ENCODE data around the gene PCDHGB5. TPM values are rescaled to one million over a fixed set of nuclear protein-coding genes. Genes with fewer than 3 reads are reported as not detected.
"Not testable (repeated sequence)": the region's sequence is repeated elsewhere in the genome, so short reads cannot be mapped to it uniquely, and the experiment has no call there.

PCDHGB5 gene
- total RNA-seq, 1 experiment from 2014 or later, result 12.4 TPM

- Mint-ChIP-seq H3K27me3 (ENCODE audit: unreplicated experiment) (no peaks in the 10 kb centered on the region), H3K9me3 (ENCODE audit: low read depth, unreplicated experiment) (peaks cover 28% of the 10 kb centered on the region), H3K36me3 (ENCODE audit: insufficient read depth, unreplicated experiment) (peaks cover 26% of the 10 kb centered on the region), H3K4me3 (ENCODE audit: low read depth, unreplicated experiment) (no peak within 1 kb of the TSS), H3K27ac (ENCODE audit: unreplicated experiment) (no peak within 1 kb of the TSS), H3K4me1 (ENCODE audit: low read depth, unreplicated experiment) (no peaks in the 10 kb centered on the region)
- no peak for TF ChIP-seq CTCF (IDR thresholded peaks at IDR 0.05; ENCODE audit: unreplicated experiment)
- DNase-seq, result no peak
- intact Hi-C loops (cut with micrococcal nuclease; ENCODE audit: unreplicated experiment), result no loop called here
- BruUV-seq (replicated peaks), result no TSS peak
- CTCF ChIA-PET, result interaction anchor here (0.6 kb wide), 2 partner anchors 13 to 84 kb away, joined by 3 read pairs; partner anchors contain the start of gene PCDHGB7
Measured at GRCh38 chr5:141430332-141431113, 32.8 kb downstream of the PCDHGB5 start, which contains the start of gene PCDHGA12. Gene PCDHGA12, plus strand, starts transcription at chr5:141430507. Its CDS starts 253 bp downstream, at chr5:141430760.

DNA sequence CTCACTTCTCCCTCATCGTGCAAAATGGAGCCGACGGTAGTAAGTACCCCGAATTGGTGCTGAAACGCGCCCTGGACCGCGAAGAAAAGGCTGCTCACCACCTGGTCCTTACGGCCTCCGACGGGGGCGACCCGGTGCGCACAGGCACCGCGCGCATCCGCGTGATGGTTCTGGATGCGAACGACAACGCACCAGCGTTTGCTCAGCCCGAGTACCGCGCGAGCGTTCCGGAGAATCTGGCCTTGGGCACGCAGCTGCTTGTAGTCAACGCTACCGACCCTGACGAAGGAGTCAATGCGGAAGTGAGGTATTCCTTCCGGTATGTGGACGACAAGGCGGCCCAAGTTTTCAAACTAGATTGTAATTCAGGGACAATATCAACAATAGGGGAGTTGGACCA, 33.5 kb downstream of the PCDHGB5 start:
- Mint-ChIP-seq H3K27ac (ENCODE audit: unreplicated experiment) (no peak overlapping the region), H3K4me3 (ENCODE audit: low read depth, unreplicated experiment) (no peak overlapping the region)
- CTCF ChIA-PET, result no interaction called here

DNA sequence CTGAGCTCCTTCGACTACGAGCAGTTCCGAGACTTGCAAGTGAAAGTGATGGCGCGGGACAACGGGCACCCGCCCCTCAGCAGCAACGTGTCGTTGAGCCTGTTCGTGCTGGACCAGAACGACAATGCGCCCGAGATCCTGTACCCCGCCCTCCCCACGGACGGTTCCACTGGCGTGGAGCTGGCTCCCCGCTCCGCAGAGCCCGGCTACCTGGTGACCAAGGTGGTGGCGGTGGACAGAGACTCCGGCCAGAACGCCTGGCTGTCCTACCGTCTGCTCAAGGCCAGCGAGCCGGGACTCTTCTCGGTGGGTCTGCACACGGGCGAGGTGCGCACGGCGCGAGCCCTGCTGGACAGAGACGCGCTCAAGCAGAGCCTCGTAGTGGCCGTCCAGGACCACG, 34.6 kb downstream of the PCDHGB5 start:
- H3K27ac Mint-ChIP-seq (ENCODE audit: unreplicated experiment); H3K4me1 Mint-ChIP-seq (ENCODE audit: low read depth, unreplicated experiment); BruUV-seq (replicated peaks); H3K27me3 Mint-ChIP-seq (ENCODE audit: unreplicated experiment); H3K4me3 Mint-ChIP-seq (ENCODE audit: low read depth, unreplicated experiment); intact Hi-C loops (cut with micrococcal nuclease; ENCODE audit: unreplicated experiment); DNase-seq; CTCF ChIA-PET: not testable (repeated sequence)
- H3K36me3 Mint-ChIP-seq (ENCODE audit: insufficient read depth, unreplicated experiment), result peaks cover 26% of the 10 kb centered on the region
- peaks cover 23% of the 10 kb centered on the region for H3K9me3 Mint-ChIP-seq (ENCODE audit: low read depth, unreplicated experiment)

More for the DNA sequence above, 33.5 kb downstream of the PCDHGB5 start:
- Mint-ChIP-seq H3K27me3 (ENCODE audit: unreplicated experiment) (no peaks in the 10 kb centered on the region), H3K4me1 (ENCODE audit: low read depth, unreplicated experiment) (no peaks in the 10 kb centered on the region), H3K36me3 (ENCODE audit: insufficient read depth, unreplicated experiment) (peaks cover 26% of the 10 kb centered on the region), H3K9me3 (ENCODE audit: low read depth, unreplicated experiment) (peaks cover 25% of the 10 kb centered on the region)
- intact Hi-C loops (cut with micrococcal nuclease; ENCODE audit: unreplicated experiment), result no loop called here
- no TSS peak for BruUV-seq (replicated peaks)
- no peak for DNase-seq
- TF ChIP-seq CTCF (IDR thresholded peaks at IDR 0.05; ENCODE audit: unreplicated experiment), result no peak

GRCh38 chr5:141432726-141433125, 35.0 kb downstream of the PCDHGB5 start:
- BruUV-seq (replicated peaks), result not testable (repeated sequence)

DNA sequence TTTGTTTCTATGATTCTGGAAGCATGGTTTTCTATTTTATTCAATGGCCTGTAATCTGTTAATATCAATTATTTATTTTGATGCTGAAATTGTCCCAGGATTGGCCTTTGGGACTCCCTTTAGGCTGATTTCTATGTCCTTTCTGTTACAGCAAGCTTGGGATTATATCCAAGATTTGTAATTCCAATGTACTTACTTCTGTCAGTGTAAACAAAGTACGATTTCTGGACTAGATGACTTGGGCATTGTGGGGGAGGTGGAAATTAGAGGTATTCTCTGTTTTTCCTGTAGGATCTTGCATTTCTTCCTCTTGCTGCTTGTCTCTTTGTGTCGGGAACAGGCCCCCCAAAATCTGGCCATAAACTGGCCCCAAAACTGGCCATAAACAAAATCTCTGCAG, 36.3 kb downstream of the PCDHGB5 start:
- peaks cover 18% of the 10 kb centered on the region for H3K9me3 Mint-ChIP-seq (ENCODE audit: low read depth, unreplicated experiment)
- no peaks in the 10 kb centered on the region for H3K4me1 Mint-ChIP-seq (ENCODE audit: low read depth, unreplicated experiment)
- no TSS peak for BruUV-seq (replicated peaks)
- no peak overlapping the region for H3K4me3 Mint-ChIP-seq (ENCODE audit: low read depth, unreplicated experiment)
- CTCF ChIA-PET, result no interaction called here
- TF ChIP-seq CTCF (IDR thresholded peaks at IDR 0.05; ENCODE audit: unreplicated experiment), result no peak
- intact Hi-C loops (cut with micrococcal nuclease; ENCODE audit: unreplicated experiment), result no loop called here
- peaks cover 20% of the 10 kb centered on the region for H3K36me3 Mint-ChIP-seq (ENCODE audit: insufficient read depth, unreplicated experiment)
- H3K27ac Mint-ChIP-seq (ENCODE audit: unreplicated experiment), result no peak overlapping the region
- no peaks in the 10 kb centered on the region for H3K27me3 Mint-ChIP-seq (ENCODE audit: unreplicated experiment)
- DNase-seq, result no peak

More at GRCh38 chr5:141432726-141433125, 35.0 kb downstream of the PCDHGB5 start:
- H3K36me3 Mint-ChIP-seq (ENCODE audit: insufficient read depth, unreplicated experiment), result peaks cover 26% of the 10 kb centered on the region
- intact Hi-C loops (cut with micrococcal nuclease; ENCODE audit: unreplicated experiment); CTCF ChIA-PET; H3K4me1 Mint-ChIP-seq (ENCODE audit: low read depth, unreplicated experiment); H3K4me3 Mint-ChIP-seq (ENCODE audit: low read depth, unreplicated experiment); DNase-seq; H3K27me3 Mint-ChIP-seq (ENCODE audit: unreplicated experiment): not testable (repeated sequence)
- peaks cover 23% of the 10 kb centered on the region for H3K9me3 Mint-ChIP-seq (ENCODE audit: low read depth, unreplicated experiment)
- H3K27ac Mint-ChIP-seq (ENCODE audit: unreplicated experiment), result peak overlapping the region; percentile 57
